NCI-H82 treated with DMSO at 0.1 percent for 48 hours (cell line): ENCODE measurements around the gene NMRAL1.

Source experiments
- DNase-seq: peaks from one replicate; lab custom pipeline; 2025; ENCODE audit not compliant: unreplicated experiment; lab: John Stamatoyannopoulos, UW

Gene NMRAL1

GRCh38 chr16:4426722-4427372 lies 47.6 kb downstream of the NMRAL1 start:
- DNase-seq, result no peak

- no peak for DNase-seq
These were observed 48.3 kb downstream of the NMRAL1 start for GRCh38 chr16:4426021-4426684.

GRCh38 chr16:4425378-4426020 lies 48.9 kb downstream of the NMRAL1 start, which contains the start of gene DNAJA3:
Gene DNAJA3 (plus strand): TSS chr16:4425868. CDS start chr16:4425882, 14 bp downstream.
- peak; percentile 74 for DNase-seq

GRCh38 chr16:4420505-4421105 lies 53.8 kb downstream of the NMRAL1 start:
- DNase-seq, result no peak

- no peak for DNase-seq
These were observed 54.9 kb downstream of the NMRAL1 start for GRCh38 chr16:4419402-4419959.

- peak; percentile 77 for DNase-seq
These were observed 58.0 kb downstream of the NMRAL1 start, which contains the start of gene CORO7 for GRCh38 chr16:4416200-4417032. Gene CORO7 (minus strand): TSS chr16:4416596. CDS start chr16:4416518, 78 bp downstream.

GRCh38 chr16:4415538-4416199 lies 58.8 kb downstream of the NMRAL1 start:
- no peak for DNase-seq

- no peak for DNase-seq
These were observed 60.1 kb downstream of the NMRAL1 start for GRCh38 chr16:4414187-4414917.

- no peak for DNase-seq
These were observed 61.6 kb downstream of the NMRAL1 start for GRCh38 chr16:4412854-4413253.

- no peak for DNase-seq
These were observed 62.3 kb downstream of the NMRAL1 start for GRCh38 chr16:4412159-4412558.
